HG02870 (cell line): ENCODE results near the gene DENND1A.

Experiments used
- ATAC-seq: cut with Tn5 transposase; IDR thresholded peaks from one replicate; pipeline ENCODE4 v1.9.1; 2021; ENCODE audit warnings: mild to moderate bottlenecking, moderate library complexity; ENCODE audit not compliant: unreplicated experiment

Gene DENND1A

GRCh38 chr9:123865226-123866000 is 64.5 kb downstream of the DENND1A start:
- no peak for ATAC-seq

- no peak for ATAC-seq
These were observed 65.7 kb downstream of the DENND1A start for GRCh38 chr9:123864251-123864650.

- no peak for ATAC-seq
These were observed 66.6 kb downstream of the DENND1A start for GRCh38 chr9:123863164-123863855.

- no peak for ATAC-seq
These were observed 68.2 kb downstream of the DENND1A start for GRCh38 chr9:123861756-123862120.

- ATAC-seq, result no peak
These were observed 68.7 kb downstream of the DENND1A start for GRCh38 chr9:123861086-123861755.

GRCh38 chr9:123860603-123861002 is 69.3 kb downstream of the DENND1A start:
- no peak for ATAC-seq

GRCh38 chr9:123852403-123852802 is 77.5 kb downstream of the DENND1A start:
- ATAC-seq, result no peak

- ATAC-seq, result no peak
These were observed 78.1 kb downstream of the DENND1A start for GRCh38 chr9:123851851-123852250.

- no peak for ATAC-seq
These were observed 81.4 kb downstream of the DENND1A start for GRCh38 chr9:123848447-123849085.

- ATAC-seq, result no peak
These were observed 83.0 kb downstream of the DENND1A start for GRCh38 chr9:123846966-123847365.

- no peak for ATAC-seq
These were observed 86.2 kb downstream of the DENND1A start for GRCh38 chr9:123843703-123844102.

- no peak for ATAC-seq
These were observed 94.1 kb downstream of the DENND1A start for GRCh38 chr9:123835821-123836220.

- ATAC-seq, result no peak
These were observed 94.9 kb downstream of the DENND1A start for GRCh38 chr9:123834889-123835562.

- ATAC-seq, result no peak
These were observed 95.6 kb downstream of the DENND1A start for GRCh38 chr9:123834218-123834888.

GRCh38 chr9:123832858-123833650 is 96.9 kb downstream of the DENND1A start:
- ATAC-seq, result no peak

- ATAC-seq, result no peak
These were observed 97.8 kb downstream of the DENND1A start for GRCh38 chr9:123832176-123832575.

GRCh38 chr9:123828449-123828848 is 101.5 kb downstream of the DENND1A start:
- ATAC-seq, result no peak

GRCh38 chr9:123825342-123826060 is 104.4 kb downstream of the DENND1A start:
- no peak for ATAC-seq
